Measurements from ENCODE around the gene SPEG.

DNA sequence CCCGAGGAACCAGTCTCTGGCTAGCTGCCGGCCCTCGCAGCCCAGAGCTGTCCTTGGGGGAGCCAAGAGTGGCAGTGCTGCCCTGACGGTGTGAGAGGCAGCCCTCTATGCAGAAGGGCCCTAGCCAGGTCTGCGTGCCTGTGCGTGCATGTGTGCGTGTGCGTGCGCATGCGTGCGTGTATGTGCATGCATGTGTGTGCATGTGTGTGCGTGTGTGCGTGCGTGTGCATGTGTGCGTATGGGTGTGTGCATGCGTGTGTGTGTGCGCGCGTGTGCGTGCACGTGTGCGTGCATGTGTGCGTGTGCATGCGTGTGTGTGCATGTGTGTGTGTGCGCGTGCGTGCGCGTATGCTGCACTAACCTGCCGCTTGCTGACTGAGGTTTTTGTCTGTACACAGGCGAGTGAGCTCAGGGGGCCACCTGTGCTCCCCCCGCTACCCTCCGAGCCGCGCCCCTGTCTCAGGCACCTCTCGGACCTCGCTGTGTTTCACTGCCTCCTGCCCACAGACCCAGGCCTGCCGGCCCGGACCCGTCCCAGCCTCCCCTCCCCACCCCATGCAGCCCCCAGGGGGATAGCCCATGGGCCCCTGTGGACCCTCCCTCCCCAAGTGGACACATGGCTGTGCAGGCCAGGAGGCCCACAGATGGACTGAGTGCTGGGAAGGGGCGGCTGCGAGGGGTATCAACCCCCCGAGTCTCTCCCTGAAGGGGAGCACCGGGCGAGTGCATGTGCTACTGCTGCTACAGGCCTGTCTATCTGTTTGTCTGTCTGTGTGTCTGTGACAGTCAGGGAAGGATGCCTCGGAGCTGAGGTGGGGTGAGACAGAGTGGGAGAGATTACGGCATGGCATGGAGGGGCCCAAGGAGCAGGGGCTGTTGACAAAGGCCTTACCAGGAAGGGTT lies 31.3 kb downstream of the SPEG start:
- TF ChIP-seq YY1 (IDR thresholded peaks at IDR 0.05; ENCODE audit: insufficient read depth, insufficient read length) (no peak), SUZ12 (IDR thresholded peaks at IDR 0.05; ENCODE audit: extremely low read depth, insufficient read depth, insufficient read length) (no peak), ZNF274 (IDR thresholded peaks at IDR 0.05; ENCODE audit: low read depth, low read length) (no peak)
